NB4 (cell line): ENCODE measurements around the gene GLS2.

Experiments
- DNase-seq: peaks from one replicate; pipeline ENCODE4 v3.0.0; 2010; ENCODE audit warnings: low read depth
- H3K4me3 ChIP-seq: one replicate; pipeline ENCODE4 v1.5.1; 2011; ENCODE audit warnings: mild to moderate bottlenecking, low read depth, low read length, moderate library complexity
- CTCF ChIP-seq: IDR thresholded peaks from one replicate; pipeline ENCODE4 v1.5.1; 2012; ENCODE audit warnings: low read depth, low read length
- MAX ChIP-seq: IDR thresholded peaks from 2 replicates; pipeline ENCODE4 v1.6.1; 2011; ENCODE audit warnings: low read depth, low read length
- MYC ChIP-seq: IDR thresholded peaks from 2 replicates; pipeline ENCODE4 v1.6.1; 2011; ENCODE audit warnings: low read depth, low read length
- POLR2A ChIP-seq: IDR thresholded peaks from 2 replicates; pipeline ENCODE4 v1.6.1; 2011; ENCODE audit warnings: mild to moderate bottlenecking; ENCODE audit not compliant: insufficient read length; ENCODE audit errors: extremely low read depth

GLS2 gene

GRCh38 chr12:56522411-56523193 lies 34.6 kb upstream of the GLS2 start:
- no peak for TF ChIP-seq MYC
- TF ChIP-seq MAX = no peak
- no peak for TF ChIP-seq POLR2A
- TF ChIP-seq CTCF = no peak
- DNase-seq = no peak
- peak overlapping the region; percentile 54 for H3K4me3 ChIP-seq

GRCh38 chr12:56521590-56522371 lies 33.8 kb upstream of the GLS2 start, which contains the start of gene RBMS2:
Gene RBMS2 (plus strand): TSS chr12:56521820. CDS start chr12:56522024, 204 bp downstream.
- peak; percentile 70 for DNase-seq
- TF ChIP-seq MYC = no peak
- no peak for TF ChIP-seq MAX
- TF ChIP-seq POLR2A = no peak
- TF ChIP-seq CTCF = no peak
- peak within 1 kb of the TSS; percentile 54 for H3K4me3 ChIP-seq

GRCh38 chr12:56521209-56521589 lies 33.2 kb upstream of the GLS2 start:
- no peak for DNase-seq
- TF ChIP-seq MAX (no peak), CTCF (no peak), MYC (no peak)
- H3K4me3 ChIP-seq = peak overlapping the region; percentile 54

GRCh38 chr12:56520506-56520905 lies 32.5 kb upstream of the GLS2 start:
- H3K4me3 ChIP-seq = no peak overlapping the region
- no peak for TF ChIP-seq POLR2A
- TF ChIP-seq MYC = no peak
- no peak for TF ChIP-seq CTCF
- DNase-seq = no peak

GRCh38 chr12:56520048-56520447 lies 32.1 kb upstream of the GLS2 start:
- no peak overlapping the region for H3K4me3 ChIP-seq
- no peak for TF ChIP-seq MYC

GRCh38 chr12:56518570-56518969 lies 30.6 kb upstream of the GLS2 start:
- no peak overlapping the region for H3K4me3 ChIP-seq
- no peak for DNase-seq
- TF ChIP-seq MAX = no peak
- no peak for TF ChIP-seq CTCF
- TF ChIP-seq POLR2A = no peak
- no peak for TF ChIP-seq MYC

More at GRCh38 chr12:56520048-56520447, 32.1 kb upstream of the GLS2 start:
- DNase-seq = no peak
